HepG2 (cell line): ENCODE measurements around the gene SEC14L5. TPM values are rescaled to one million over a fixed set of nuclear protein-coding genes. Genes with fewer than 3 reads are reported as not detected.

ENCODE experiments used
- AKAP8 ChIP-seq: sonication (generic); formaldehyde crosslinking; IDR thresholded peaks from 2 replicates; pipeline ENCODE4 v1.5.1; 2020; ENCODE audit warnings: mild to moderate bottlenecking, missing genetic modification reagents
- GATAD1 ChIP-seq: IDR thresholded peaks from 2 replicates; pipeline ENCODE4 v1.6.1; 2016; ENCODE audit warnings: missing genetic modification reagents, missing compliant biosample characterization
- GPN1 ChIP-seq: sonication (generic); formaldehyde crosslinking; IDR thresholded peaks from 2 replicates; pipeline ENCODE4 v1.5.1; 2020; ENCODE audit warnings: missing genetic modification reagents, borderline replicate concordance
- HES4 ChIP-seq: sonication (generic); formaldehyde crosslinking; IDR thresholded peaks from 2 replicates; pipeline ENCODE4 v1.9.0; 2021; ENCODE audit warnings: mild to moderate bottlenecking, missing genetic modification reagents, borderline replicate concordance
- HNF1A ChIP-seq, 2 experiments: sonication (generic) in 1 of 2; formaldehyde crosslinking in 1 of 2; IDR thresholded peaks; 2 replicates each; pipeline versions ENCODE4 v1.4.0 to v1.6.1; 2016 to 2020; ENCODE audit warnings: borderline replicate concordance in 1 of 2, low read depth in 1 of 2, mild to moderate bottlenecking in 1 of 2, missing genetic modification reagents in 1 of 2
- IKZF4 ChIP-seq: sonication (generic); formaldehyde crosslinking; IDR thresholded peaks from 2 replicates; pipeline ENCODE4 v1.5.1; 2020; ENCODE audit warnings: borderline replicate concordance, mild to moderate bottlenecking, low read depth, missing genetic modification reagents; ENCODE audit errors: not compliant biosample characterization
- JDP2 ChIP-seq: sonication (generic); formaldehyde crosslinking; IDR thresholded peaks from 2 replicates; pipeline ENCODE4 v1.8.1; 2022; ENCODE audit warnings: missing genetic modification reagents, borderline replicate concordance
- MAFG ChIP-seq: sonication (generic); formaldehyde crosslinking; IDR thresholded peaks from 2 replicates; pipeline ENCODE4 v1.5.1; 2020; ENCODE audit warnings: mild to moderate bottlenecking, missing genetic modification reagents
- NPAS2 ChIP-seq: sonication (generic); formaldehyde crosslinking; IDR thresholded peaks from 2 replicates; pipeline ENCODE4 v1.8.0; 2022; ENCODE audit warnings: mild to moderate bottlenecking, missing genetic modification reagents, borderline replicate concordance
- NR2F2 ChIP-seq: IDR thresholded peaks from 2 replicates; pipeline ENCODE4 v1.6.1; 2012; ENCODE audit warnings: low read depth, inconsistent platforms, borderline replicate concordance
- SIX4 ChIP-seq: sonication (generic); formaldehyde crosslinking; IDR thresholded peaks from 2 replicates; pipeline ENCODE4 v1.4.0; 2020; ENCODE audit warnings: missing genetic modification reagents
- SMAD1 ChIP-seq: sonication (generic); formaldehyde crosslinking; IDR thresholded peaks from 2 replicates; pipeline ENCODE4 v1.4.0; 2020; ENCODE audit warnings: missing genetic modification reagents, low read depth, mild to moderate bottlenecking, borderline replicate concordance
- TMF1 ChIP-seq: sonication (generic); formaldehyde crosslinking; IDR thresholded peaks from 2 replicates; pipeline ENCODE4 v1.8.1; 2022; ENCODE audit warnings: low read depth, missing genetic modification reagents
- XRCC5 ChIP-seq: fragments of 200-400 bp; formaldehyde crosslinking; optimal IDR thresholded peaks from 2 replicates; pipeline ENCODE3; 2017; ENCODE audit warnings: mild to moderate bottlenecking, low read length
- ZBTB8A ChIP-seq: sonication (generic); formaldehyde crosslinking; IDR thresholded peaks from 2 replicates; pipeline ENCODE4 v1.4.0; 2020; ENCODE audit warnings: mild to moderate bottlenecking, low read depth, missing genetic modification reagents, borderline replicate concordance
- ZFP37 ChIP-seq: sonication (generic); formaldehyde crosslinking; IDR thresholded peaks from 2 replicates; pipeline ENCODE4 v1.4.0; 2020; ENCODE audit warnings: missing genetic modification reagents, borderline replicate concordance
- ZFY ChIP-seq: sonication (generic); formaldehyde crosslinking; IDR thresholded peaks from 2 replicates; pipeline ENCODE4 v1.4.0; 2020; ENCODE audit warnings: missing genetic modification reagents
- ZNF24 ChIP-seq: fragments of 450-650 bp; IDR thresholded peaks from 2 replicates; pipeline ENCODE4 v1.6.1; 2017; ENCODE audit warnings: antibody characterized with exemption, mild to moderate bottlenecking
- ZNF562 ChIP-seq: sonication (generic); formaldehyde crosslinking; IDR thresholded peaks from 2 replicates; pipeline ENCODE4 v1.8.0; 2022; ENCODE audit warnings: missing genetic modification reagents, borderline replicate concordance
- ZNF761 ChIP-seq: sonication (generic); formaldehyde crosslinking; conservative IDR thresholded peaks from 2 replicates; pipeline ENCODE4 v1.4.0; 2020; ENCODE audit warnings: mild to moderate bottlenecking, missing genetic modification reagents
- polyA plus RNA-seq, 8 experiments: library from polyadenylated mRNA; depleted of rRNA in 3 of 8; stranded (reverse) in 7 of 8; unstranded in 1 of 8; fragments of >200 nt; fragmentation: Illumina TruSeq in 4 of 8; extraction: Trizol in 4 of 8; gene quantifications; 2 replicates each; pipeline versions ENCODE4 v1.2.1 to v1.2.3, GENCODE V29; 2011 to 2016; ENCODE audit warnings: low read depth in 4 of 8, missing spikeins in 1 of 8, mixed read lengths in 1 of 8; ENCODE audit not compliant: insufficient read depth in 1 of 8
- total RNA-seq, 5 experiments: library from RNA; depleted of rRNA; stranded (reverse); fragments of >200 nt; fragmentation: Illumina TruSeq; extraction: Trizol; gene quantifications; 2 replicates each; pipeline ENCODE4 v1.2.3, GENCODE V29; 2016; ENCODE audit warnings: low read depth in 1 of 5
- TF ChIP-seq, protein P1 (sequence below): sonication (generic); formaldehyde crosslinking; IDR thresholded peaks from 2 replicates; pipeline ENCODE4 v1.4.0; 2020; ENCODE audit warnings: mild to moderate bottlenecking, missing genetic modification reagents
- TF ChIP-seq, protein P2 (sequence below): sonication (generic); formaldehyde crosslinking; IDR thresholded peaks from 2 replicates; pipeline ENCODE4 v1.4.0; 2020; ENCODE audit warnings: missing genetic modification reagents

The SEC14L5 gene
- total and polyA plus RNA-seq, 2 of the 13 experiments (the other 11 are each of a cell fraction or from before 2014, with no cell fraction given) = 0.40 to 0.42 TPM

DNA sequence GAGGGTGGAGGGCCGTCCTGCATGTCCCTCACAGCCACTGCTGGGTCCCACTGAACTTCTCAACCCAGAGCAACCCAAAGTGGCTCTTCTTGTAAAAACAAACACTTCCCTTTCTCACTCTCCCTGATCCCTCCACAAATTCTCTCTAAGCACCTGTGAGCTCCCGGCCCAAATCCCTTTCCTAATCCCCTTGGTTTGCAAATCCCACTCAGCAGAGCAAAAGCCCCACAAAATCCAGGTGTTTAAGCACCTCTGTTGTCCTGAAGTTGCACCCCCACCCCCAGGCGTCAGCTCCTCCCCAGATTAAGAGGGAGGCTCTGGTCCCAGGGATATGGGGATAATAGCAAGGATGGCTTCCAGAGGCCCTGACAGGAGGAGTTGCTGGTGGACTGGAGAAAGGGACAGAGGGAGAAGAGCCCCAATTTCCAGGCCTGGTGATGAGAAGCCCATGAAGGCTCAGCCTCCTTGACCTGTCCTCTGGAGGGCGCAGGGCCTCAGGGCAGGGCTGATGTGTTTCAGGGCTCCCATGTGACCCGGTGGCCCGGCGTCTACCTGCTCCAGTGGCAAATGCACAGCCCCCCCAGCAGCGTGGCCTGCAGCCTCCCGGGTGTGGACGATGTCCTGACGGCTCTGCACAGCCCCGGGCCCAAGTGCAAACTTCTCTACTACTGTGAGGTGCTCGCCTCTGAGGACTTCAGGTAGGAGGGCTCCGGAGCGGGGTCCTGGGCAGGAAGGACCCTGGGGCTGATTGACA lies 52.6 kb downstream of the SEC14L5 start (continued):
- TF ChIP-seq, protein P1, sequence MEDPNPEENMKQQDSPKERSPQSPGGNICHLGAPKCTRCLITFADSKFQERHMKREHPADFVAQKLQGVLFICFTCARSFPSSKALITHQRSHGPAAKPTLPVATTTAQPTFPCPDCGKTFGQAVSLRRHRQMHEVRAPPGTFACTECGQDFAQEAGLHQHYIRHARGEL (CRISPR knock-in tag) = no peak
- no peak for TF ChIP-seq AKAP8 (CRISPR knock-in tag)
- no peak for TF ChIP-seq TMF1 (CRISPR knock-in tag)
- TF ChIP-seq NR2F2 = peak; percentile 11; the same call in 1 of the 2 replicates
- no peak for TF ChIP-seq MAFG (CRISPR knock-in tag)
- TF ChIP-seq IKZF4 (CRISPR knock-in tag) = peak; percentile 47
- no peak for TF ChIP-seq GPN1 (CRISPR knock-in tag)
- TF ChIP-seq ZFP37 (CRISPR knock-in tag) = no peak
- TF ChIP-seq GATAD1 (CRISPR knock-in tag) = no peak
- no peak for TF ChIP-seq HES4 (CRISPR knock-in tag)
- TF ChIP-seq JDP2 (CRISPR knock-in tag) = no peak
- no peak for TF ChIP-seq NPAS2 (CRISPR knock-in tag)
- TF ChIP-seq SMAD1 (CRISPR knock-in tag) = no peak; the same call in 1 of the 2 replicates
- no peak for TF ChIP-seq SIX4
- TF ChIP-seq, protein P2, sequence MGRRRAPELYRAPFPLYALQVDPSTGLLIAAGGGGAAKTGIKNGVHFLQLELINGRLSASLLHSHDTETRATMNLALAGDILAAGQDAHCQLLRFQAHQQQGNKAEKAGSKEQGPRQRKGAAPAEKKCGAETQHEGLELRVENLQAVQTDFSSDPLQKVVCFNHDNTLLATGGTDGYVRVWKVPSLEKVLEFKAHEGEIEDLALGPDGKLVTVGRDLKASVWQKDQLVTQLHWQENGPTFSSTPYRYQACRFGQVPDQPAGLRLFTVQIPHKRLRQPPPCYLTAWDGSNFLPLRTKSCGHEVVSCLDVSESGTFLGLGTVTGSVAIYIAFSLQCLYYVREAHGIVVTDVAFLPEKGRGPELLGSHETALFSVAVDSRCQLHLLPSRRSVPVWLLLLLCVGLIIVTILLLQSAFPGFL = no peak; the same call in 1 of the 2 replicates
- TF ChIP-seq ZNF24 = no peak
- TF ChIP-seq ZBTB8A (CRISPR knock-in tag) = no peak
- TF ChIP-seq ZNF562 (CRISPR knock-in tag) = no peak
- TF ChIP-seq HNF1A (IDR thresholded peaks at IDR 0.05; ENCODE audit: low read depth) = no peak
- TF ChIP-seq HNF1A (CRISPR knock-in tag; IDR thresholded peaks at IDR 0.05; ENCODE audit: borderline replicate concordance) = no peak
- TF ChIP-seq ZFY (CRISPR knock-in tag) = peak; percentile 23; the same call in 1 of the 2 replicates
- peak; percentile 60 for TF ChIP-seq XRCC5
- TF ChIP-seq ZNF761 (CRISPR knock-in tag) = no peak
